SK-N-SH treated with all-trans-retinoic acid at 6 μM for 48 hours (cell line): ENCODE data around the gene EPB41L2.

Experiments
- ATAC-seq: fragments of 200-7000 bp; cut with Tn5 transposase; 3 replicates; pipeline ENCODE4 v1.9.1; 2020; ENCODE audit warnings: mild to moderate bottlenecking, moderate library complexity
- ARNTL ChIP-seq: fragments of 450-650 bp; formaldehyde crosslinking; IDR thresholded peaks from 2 replicates; pipeline ENCODE4 v1.5.0; 2020; ENCODE audit warnings: low read depth, mild to moderate bottlenecking, moderate library complexity, borderline replicate concordance
- BACH2 ChIP-seq: fragments of 250-450 bp; sonication (Bioruptor Pico); IDR thresholded peaks from 2 replicates; pipeline ENCODE4 v1.9.0; 2021; ENCODE audit warnings: mild to moderate bottlenecking, borderline replicate concordance
- CSDC2 ChIP-seq: fragments of 250-450 bp; sonication (Bioruptor Pico); IDR thresholded peaks from 2 replicates; pipeline ENCODE4 v1.5.0; 2020; ENCODE audit warnings: mild to moderate bottlenecking, moderate library complexity
- CSRNP3 ChIP-seq: fragments of 250-450 bp; sonication (Bioruptor Pico); IDR thresholded peaks from 2 replicates; pipeline ENCODE4 v1.5.1; 2021; ENCODE audit warnings: mild to moderate bottlenecking, moderate library complexity
- ESRRG ChIP-seq: fragments of 250-450 bp; sonication (Bioruptor Pico); IDR thresholded peaks from 2 replicates; pipeline ENCODE4 v1.6.1; 2021; ENCODE audit warnings: mild to moderate bottlenecking
- GLIS3 ChIP-seq: fragments of 250-450 bp; sonication (Bioruptor Pico); IDR thresholded peaks from 2 replicates; pipeline ENCODE4 v1.5.0; 2020; ENCODE audit warnings: mild to moderate bottlenecking, moderate library complexity
- ISL1 ChIP-seq: fragments of 250-450 bp; sonication (Bioruptor Pico); IDR thresholded peaks from 2 replicates; pipeline ENCODE4 v2.1.2; 2022; ENCODE audit warnings: mild to moderate bottlenecking, moderate library complexity
- OSR1 ChIP-seq: fragments of 250-450 bp; sonication (Bioruptor Pico); IDR thresholded peaks from 2 replicates; pipeline ENCODE4 v1.8.0; 2022; ENCODE audit warnings: moderate library complexity, mild to moderate bottlenecking, inconsistent platforms
- PATZ1 ChIP-seq: fragments of 250-450 bp; sonication (Bioruptor Pico); IDR thresholded peaks from 2 replicates; pipeline ENCODE4 v1.8.0; 2020; ENCODE audit warnings: mild to moderate bottlenecking, moderate library complexity, borderline replicate concordance
- PPARA ChIP-seq: fragments of 250-450 bp; sonication (Bioruptor Pico); IDR thresholded peaks from 2 replicates; pipeline ENCODE4 v1.5.0; 2020; ENCODE audit warnings: mild to moderate bottlenecking, borderline replicate concordance
- RARB ChIP-seq: fragments of 250-450 bp; sonication (Bioruptor Pico); IDR thresholded peaks from 2 replicates; pipeline ENCODE4 v1.8.0; 2021; ENCODE audit warnings: mild to moderate bottlenecking, moderate library complexity
- SNAI2 ChIP-seq: fragments of 250-450 bp; sonication (Bioruptor Pico); IDR thresholded peaks from 2 replicates; pipeline ENCODE4 v1.5.0; 2020; ENCODE audit warnings: mild to moderate bottlenecking, moderate library complexity
- TCF4 ChIP-seq: fragments of 250-450 bp; sonication (Bioruptor Pico); IDR thresholded peaks from 2 replicates; pipeline ENCODE4 v1.8.0; 2021; ENCODE audit warnings: mild to moderate bottlenecking, moderate library complexity, borderline replicate concordance
- TOX ChIP-seq: fragments of 250-450 bp; sonication (Bioruptor Pico); IDR thresholded peaks from 2 replicates; pipeline ENCODE4 v1.8.0; 2021; ENCODE audit warnings: mild to moderate bottlenecking, moderate library complexity, borderline replicate concordance
- TSHZ2 ChIP-seq: fragments of 250-450 bp; sonication (Bioruptor Pico); IDR thresholded peaks from 2 replicates; pipeline ENCODE4 v1.5.0; 2020; ENCODE audit warnings: mild to moderate bottlenecking, moderate library complexity
- ZC3H10 ChIP-seq: fragments of 250-450 bp; sonication (Bioruptor Pico); IDR thresholded peaks from 2 replicates; pipeline ENCODE4 v1.5.1; 2021; ENCODE audit warnings: mild to moderate bottlenecking, moderate library complexity
- ZFP3 ChIP-seq: fragments of 250-450 bp; sonication (Bioruptor Pico); IDR thresholded peaks from 2 replicates; pipeline ENCODE4 v1.5.0; 2020; ENCODE audit warnings: mild to moderate bottlenecking, moderate library complexity
- ZNF565 ChIP-seq: fragments of 450-650 bp; formaldehyde crosslinking; conservative IDR thresholded peaks from 2 replicates; pipeline ENCODE4 v1.5.0; 2020; ENCODE audit warnings: low read depth, mild to moderate bottlenecking, moderate library complexity
- ZNF70 ChIP-seq: fragments of 450-650 bp; formaldehyde crosslinking; IDR thresholded peaks from 2 replicates; pipeline ENCODE4 v1.5.0; 2020; ENCODE audit warnings: mild to moderate bottlenecking, moderate library complexity
- ZNF8 ChIP-seq: fragments of 450-650 bp; formaldehyde crosslinking; IDR thresholded peaks from 2 replicates; pipeline ENCODE4 v1.5.0; 2020; ENCODE audit warnings: mild to moderate bottlenecking, moderate library complexity
- TF ChIP-seq, protein P1 (sequence below): fragments of 250-450 bp; sonication (Bioruptor Pico); IDR thresholded peaks from 2 replicates; pipeline ENCODE4 v1.8.0; 2021; ENCODE audit warnings: low read depth, mild to moderate bottlenecking, moderate library complexity, borderline replicate concordance

Gene EPB41L2

DNA sequence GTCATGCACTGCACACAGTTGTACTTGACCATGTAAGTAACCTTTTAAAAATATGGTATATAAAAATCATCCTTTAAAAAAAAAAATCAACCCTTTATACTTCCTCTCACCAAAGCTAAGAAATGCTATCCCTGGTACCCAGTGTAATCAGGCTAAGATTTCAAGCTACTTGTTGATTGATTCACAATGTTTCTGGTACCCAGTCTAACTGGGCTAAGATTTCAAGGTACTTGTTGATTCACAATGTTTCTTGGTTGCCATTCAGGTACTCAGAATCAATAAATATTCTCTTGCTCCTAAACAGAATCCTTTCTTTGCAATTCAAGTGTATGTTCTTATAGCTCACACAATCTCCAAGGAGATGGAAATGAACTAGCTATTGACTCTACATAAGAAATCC is 159.4 kb downstream of the EPB41L2 start:
- no peak for TF ChIP-seq BACH2 (CRISPR knock-in tag)
- no peak for TF ChIP-seq RARB (CRISPR knock-in tag)
- TF ChIP-seq SNAI2 (CRISPR knock-in tag) = no peak
- no peak for TF ChIP-seq TOX
- no peak for TF ChIP-seq GLIS3 (CRISPR knock-in tag)
- TF ChIP-seq PPARA = no peak
- TF ChIP-seq, all 23 proteins: peak for 0
- no peak for ATAC-seq

DNA sequence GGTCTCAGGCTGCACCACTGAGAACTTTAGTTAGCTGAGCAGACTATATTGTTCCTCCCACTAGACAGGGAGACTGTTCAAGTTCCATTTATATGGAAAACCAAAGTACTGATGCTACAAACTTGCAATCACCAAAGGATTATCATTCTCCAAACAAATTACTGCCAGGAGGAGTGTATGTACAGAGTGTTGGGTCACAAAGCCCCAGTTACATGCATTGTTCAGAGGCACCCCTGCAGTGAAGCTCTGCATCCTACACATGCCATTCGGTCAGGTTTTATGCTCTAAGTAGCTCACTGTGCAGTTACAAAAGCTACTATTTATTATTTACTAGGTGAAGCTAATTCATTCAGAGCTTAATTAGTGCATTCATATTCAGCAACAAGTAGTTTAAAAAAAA is 160.0 kb downstream of the EPB41L2 start:
- no peak for ATAC-seq
- TF ChIP-seq ISL1 (no peak), CSDC2 (CRISPR knock-in tag) (no peak)

DNA sequence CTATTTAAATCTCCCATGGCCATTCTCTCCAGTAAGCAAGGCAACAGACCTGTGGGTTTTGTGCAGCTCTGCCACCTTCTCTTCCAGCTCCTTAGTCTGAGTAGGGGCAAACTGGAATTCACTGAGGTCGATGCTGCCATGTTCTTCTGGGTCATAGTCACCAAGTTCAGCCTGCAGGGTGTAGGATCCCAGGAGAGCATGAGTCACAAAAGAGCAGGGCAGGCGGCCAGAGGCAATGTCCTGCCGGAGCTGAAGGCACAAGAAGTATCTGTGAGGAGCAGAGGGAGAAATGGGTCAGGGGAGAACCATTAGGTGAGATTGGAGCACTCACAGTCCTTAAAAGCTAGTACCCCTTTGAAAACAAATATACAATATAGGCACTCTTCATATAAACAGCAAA is 162.1 kb downstream of the EPB41L2 start:
- TF ChIP-seq, protein P1, sequence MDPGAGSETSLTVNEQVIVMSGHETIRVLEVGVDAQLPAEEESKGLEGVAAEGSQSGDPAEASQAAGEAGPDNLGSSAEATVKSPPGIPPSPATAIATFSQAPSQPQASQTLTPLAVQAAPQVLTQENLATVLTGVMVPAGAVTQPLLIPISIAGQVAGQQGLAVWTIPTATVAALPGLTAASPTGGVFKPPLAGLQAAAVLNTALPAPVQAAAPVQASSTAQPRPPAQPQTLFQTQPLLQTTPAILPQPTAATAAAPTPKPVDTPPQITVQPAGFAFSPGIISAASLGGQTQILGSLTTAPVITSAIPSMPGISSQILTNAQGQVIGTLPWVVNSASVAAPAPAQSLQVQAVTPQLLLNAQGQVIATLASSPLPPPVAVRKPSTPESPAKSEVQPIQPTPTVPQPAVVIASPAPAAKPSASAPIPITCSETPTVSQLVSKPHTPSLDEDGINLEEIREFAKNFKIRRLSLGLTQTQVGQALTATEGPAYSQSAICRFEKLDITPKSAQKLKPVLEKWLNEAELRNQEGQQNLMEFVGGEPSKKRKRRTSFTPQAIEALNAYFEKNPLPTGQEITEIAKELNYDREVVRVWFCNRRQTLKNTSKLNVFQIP (CRISPR knock-in tag) = no peak
- no peak for TF ChIP-seq ZNF8 (CRISPR knock-in tag)
- no peak for TF ChIP-seq TSHZ2
- TF ChIP-seq CSRNP3 (CRISPR knock-in tag) = no peak
- no peak for TF ChIP-seq TCF4 (CRISPR knock-in tag)
- TF ChIP-seq SNAI2 (CRISPR knock-in tag) = no peak
- TF ChIP-seq ZFP3 (CRISPR knock-in tag) = no peak
- no peak for TF ChIP-seq BACH2 (CRISPR knock-in tag)
- TF ChIP-seq ZNF70 (CRISPR knock-in tag) = no peak
- no peak for TF ChIP-seq ISL1
- TF ChIP-seq PATZ1 (CRISPR knock-in tag) = no peak
- TF ChIP-seq CSDC2 (CRISPR knock-in tag) = no peak
- no peak for TF ChIP-seq RARB (CRISPR knock-in tag)
- no peak for TF ChIP-seq GLIS3 (CRISPR knock-in tag)
- TF ChIP-seq ARNTL (CRISPR knock-in tag) = no peak
- no peak for ATAC-seq

GRCh38 chr6:130896249-130896648 is 166.8 kb downstream of the EPB41L2 start:
- ATAC-seq = no peak
- TF ChIP-seq, protein P1 (CRISPR knock-in tag) = no peak
- TF ChIP-seq ZNF565 (CRISPR knock-in tag) = no peak
- TF ChIP-seq BACH2 (CRISPR knock-in tag) = no peak
- TF ChIP-seq TCF4 (CRISPR knock-in tag) = no peak
- TF ChIP-seq ZC3H10 = no peak
- no peak for TF ChIP-seq PATZ1 (CRISPR knock-in tag)
- TF ChIP-seq OSR1 (CRISPR knock-in tag) = no peak
- TF ChIP-seq PPARA = no peak
- TF ChIP-seq GLIS3 (CRISPR knock-in tag) = no peak
- no peak for TF ChIP-seq ESRRG (CRISPR knock-in tag)
- TF ChIP-seq ISL1 = no peak
- no peak for TF ChIP-seq TOX
- TF ChIP-seq RARB (CRISPR knock-in tag) = no peak
- TF ChIP-seq ZFP3 (CRISPR knock-in tag) = no peak
- no peak for TF ChIP-seq TSHZ2
- no peak for TF ChIP-seq CSDC2 (CRISPR knock-in tag)
- TF ChIP-seq SNAI2 (CRISPR knock-in tag) = no peak
